ENCODE results near the gene RSAD1.

Gene RSAD1

DNA sequence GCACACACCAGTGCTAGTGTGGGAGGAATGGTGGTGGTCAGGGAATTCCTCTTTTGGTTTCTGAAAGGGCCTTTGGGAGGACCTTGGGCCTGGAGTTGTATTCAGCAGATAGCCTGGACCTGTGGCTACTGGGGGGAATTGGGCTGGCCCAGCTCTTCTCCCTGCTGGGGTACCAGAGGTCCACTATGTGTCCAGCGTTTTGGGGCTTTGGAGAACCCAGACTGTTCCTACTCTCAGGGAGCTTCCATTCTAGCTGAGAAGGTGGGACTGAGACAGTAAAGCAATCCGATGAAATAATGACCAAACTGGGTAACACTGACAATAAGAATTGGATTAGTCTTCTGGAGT is 56.3 kb downstream of the RSAD1 start:
- H3K27ac ChIP-seq = no peak overlapping the region
- no peaks in the 10 kb centered on the region for H3K36me3 ChIP-seq
- no peak overlapping the region for H3K4me3 ChIP-seq (ENCODE audit: low read depth, low read length)
- no peaks in the 10 kb centered on the region for H3K9me3 ChIP-seq (ENCODE audit: severe bottlenecking)
- no peak for DNase-seq
- no peaks in the 10 kb centered on the region for H3K27me3 ChIP-seq (ENCODE audit: insufficient read depth, low read depth, severe bottlenecking)
- TF ChIP-seq, protein P1, sequence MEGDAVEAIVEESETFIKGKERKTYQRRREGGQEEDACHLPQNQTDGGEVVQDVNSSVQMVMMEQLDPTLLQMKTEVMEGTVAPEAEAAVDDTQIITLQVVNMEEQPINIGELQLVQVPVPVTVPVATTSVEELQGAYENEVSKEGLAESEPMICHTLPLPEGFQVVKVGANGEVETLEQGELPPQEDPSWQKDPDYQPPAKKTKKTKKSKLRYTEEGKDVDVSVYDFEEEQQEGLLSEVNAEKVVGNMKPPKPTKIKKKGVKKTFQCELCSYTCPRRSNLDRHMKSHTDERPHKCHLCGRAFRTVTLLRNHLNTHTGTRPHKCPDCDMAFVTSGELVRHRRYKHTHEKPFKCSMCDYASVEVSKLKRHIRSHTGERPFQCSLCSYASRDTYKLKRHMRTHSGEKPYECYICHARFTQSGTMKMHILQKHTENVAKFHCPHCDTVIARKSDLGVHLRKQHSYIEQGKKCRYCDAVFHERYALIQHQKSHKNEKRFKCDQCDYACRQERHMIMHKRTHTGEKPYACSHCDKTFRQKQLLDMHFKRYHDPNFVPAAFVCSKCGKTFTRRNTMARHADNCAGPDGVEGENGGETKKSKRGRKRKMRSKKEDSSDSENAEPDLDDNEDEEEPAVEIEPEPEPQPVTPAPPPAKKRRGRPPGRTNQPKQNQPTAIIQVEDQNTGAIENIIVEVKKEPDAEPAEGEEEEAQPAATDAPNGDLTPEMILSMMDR (IDR thresholded peaks at IDR 0.05; ENCODE audit: low read depth, low read length) = no peak

DNA sequence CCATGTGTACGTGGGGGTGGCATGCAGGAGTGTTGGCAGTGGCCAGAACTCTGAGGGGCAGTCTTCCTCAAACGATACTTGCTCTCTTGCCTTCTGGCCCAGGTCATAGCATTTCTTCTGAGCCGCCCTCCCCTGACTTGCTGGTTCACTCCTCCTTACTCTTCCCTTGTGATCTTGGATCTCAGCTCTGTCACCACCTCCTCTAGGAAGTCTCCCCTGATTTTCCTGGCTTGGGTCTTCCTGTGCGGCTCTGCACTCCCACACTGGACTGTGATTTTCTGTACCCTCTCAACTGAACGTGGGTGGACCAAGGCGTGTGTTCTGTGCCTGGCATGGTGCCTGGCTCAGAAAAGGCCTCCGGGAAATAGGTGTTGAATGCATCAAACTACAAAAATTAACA is 56.7 kb downstream of the RSAD1 start:
- H3K9me3 ChIP-seq (ENCODE audit: severe bottlenecking) = no peaks in the 10 kb centered on the region
- no peaks in the 10 kb centered on the region for H3K36me3 ChIP-seq
- no peaks in the 10 kb centered on the region for H3K27me3 ChIP-seq (ENCODE audit: insufficient read depth, low read depth, severe bottlenecking)
- DNase-seq = no peak
- TF ChIP-seq, protein P1 (IDR thresholded peaks at IDR 0.05; ENCODE audit: low read depth, low read length) = no peak
- no peak overlapping the region for H3K27ac ChIP-seq
- no peak overlapping the region for H3K4me3 ChIP-seq (ENCODE audit: low read depth, low read length)
